Measurements from ENCODE around the gene AUTS2. TPM values are rescaled to one million over a fixed set of nuclear protein-coding genes. Genes with fewer than 3 reads are reported as not detected.

AUTS2 gene
- total and polyA plus RNA-seq, 2 donors (not counting 1 experiment from before 2014, with no cell fraction given) = 0.60 to 9.1 TPM

GRCh38 chr7:70319057-70319456 is 720.8 kb downstream of the AUTS2 start:
- DNase-seq (ENCODE audit: low read depth in 2 of 2) = peak in 1 of 2 donors; percentile 32

GRCh38 chr7:70321016-70321590 is 722.8 kb downstream of the AUTS2 start:
- no peak overlapping the region for H2AFZ ChIP-seq (ENCODE audit: low read length)
- H3K27ac ChIP-seq (ENCODE audit: insufficient read depth, low read length) = no peak overlapping the region
- no peaks in the 10 kb centered on the region for H4K20me1 ChIP-seq (ENCODE audit: control insufficient read depth, extremely low read depth, insufficient read depth, low read length)
- TF ChIP-seq CTCF (conservative IDR thresholded peaks at IDR 0.05 in 1 of 2, IDR thresholded peaks at IDR 0.05 in 1 of 2; ENCODE audit: low read depth in 1 of 2, low read length in 2 of 2) = no peak
- TF ChIP-seq EZH2 (IDR thresholded peaks at IDR 0.05; ENCODE audit: low read length, missing control alignments) = no peak
- H3K79me2 ChIP-seq (ENCODE audit: control insufficient read depth, insufficient read depth, low read length) = no peaks in the 10 kb centered on the region
- H3K4me3 ChIP-seq (replicated peaks in 1 of 4; ENCODE audit: control extremely low read depth in 1 of 4, insufficient read depth in 1 of 4, low read depth in 3 of 4, low read length in 4 of 4) = no peak overlapping the region
- peaks cover 4% of the 10 kb centered on the region for H3K4me1 ChIP-seq (ENCODE audit: control insufficient read depth, extremely low read depth, insufficient read depth, low read length)
- H3K9ac ChIP-seq (ENCODE audit: insufficient read depth, low read length) = no peak overlapping the region
- no peak overlapping the region for H3K4me2 ChIP-seq (ENCODE audit: extremely low read depth, insufficient read depth, low read length)
- DNase-seq (ENCODE audit: low read depth in 2 of 2) = no peak
- H3K27me3 ChIP-seq (ENCODE audit: control insufficient read depth, insufficient read depth, low read length) = no peaks in the 10 kb centered on the region
- no peaks in the 10 kb centered on the region for H3K36me3 ChIP-seq (ENCODE audit: control insufficient read depth, insufficient read depth, low read length)
- H3K9me3 ChIP-seq (ENCODE audit: control insufficient read depth, insufficient read depth, low read depth, low read length) = no peaks in the 10 kb centered on the region

More at GRCh38 chr7:70319057-70319456, 720.8 kb downstream of the AUTS2 start:
- Histone ChIP-seq H2AFZ (ENCODE audit: low read length) (no peak overlapping the region), H3K79me2 (ENCODE audit: control insufficient read depth, insufficient read depth, low read length) (no peaks in the 10 kb centered on the region), H3K9me3 (ENCODE audit: control insufficient read depth, insufficient read depth, low read depth, low read length) (no peaks in the 10 kb centered on the region), H3K4me2 (ENCODE audit: extremely low read depth, insufficient read depth, low read length) (no peak overlapping the region), H3K9ac (ENCODE audit: insufficient read depth, low read length) (no peak overlapping the region), H3K27ac (ENCODE audit: insufficient read depth, low read length) (no peak overlapping the region), H3K36me3 (ENCODE audit: control insufficient read depth, insufficient read depth, low read length) (no peaks in the 10 kb centered on the region), H4K20me1 (ENCODE audit: control insufficient read depth, extremely low read depth, insufficient read depth, low read length) (no peaks in the 10 kb centered on the region), H3K4me1 (ENCODE audit: control insufficient read depth, extremely low read depth, insufficient read depth, low read length) (no peaks in the 10 kb centered on the region), H3K27me3 (ENCODE audit: control insufficient read depth, insufficient read depth, low read length) (no peaks in the 10 kb centered on the region), H3K4me3 (replicated peaks in 1 of 4; ENCODE audit: control extremely low read depth in 1 of 4, insufficient read depth in 1 of 4, low read depth in 3 of 4, low read length in 4 of 4) (no peak overlapping the region)
- no peak for TF ChIP-seq CTCF (conservative IDR thresholded peaks at IDR 0.05 in 1 of 2, IDR thresholded peaks at IDR 0.05 in 1 of 2; ENCODE audit: low read depth in 1 of 2, low read length in 2 of 2)
- no peak for TF ChIP-seq EZH2 (IDR thresholded peaks at IDR 0.05; ENCODE audit: low read length, missing control alignments)

GRCh38 chr7:70322856-70323255 is 724.6 kb downstream of the AUTS2 start:
- no peak overlapping the region for H2AFZ ChIP-seq (ENCODE audit: low read length)
- no peak overlapping the region for H3K9ac ChIP-seq (ENCODE audit: insufficient read depth, low read length)
- no peaks in the 10 kb centered on the region for H3K9me3 ChIP-seq (ENCODE audit: control insufficient read depth, insufficient read depth, low read depth, low read length)
- no peak for DNase-seq (ENCODE audit: low read depth in 2 of 2)
- TF ChIP-seq EZH2 (IDR thresholded peaks at IDR 0.05; ENCODE audit: low read length, missing control alignments) (no peak), CTCF (conservative IDR thresholded peaks at IDR 0.05 in 1 of 2, IDR thresholded peaks at IDR 0.05 in 1 of 2; ENCODE audit: low read depth in 1 of 2, low read length in 2 of 2) (no peak)
- no peak overlapping the region for H3K4me2 ChIP-seq (ENCODE audit: extremely low read depth, insufficient read depth, low read length)
- H3K27ac ChIP-seq (ENCODE audit: insufficient read depth, low read length) = no peak overlapping the region
- no peaks in the 10 kb centered on the region for H3K79me2 ChIP-seq (ENCODE audit: control insufficient read depth, insufficient read depth, low read length)
- no peak overlapping the region for H3K4me3 ChIP-seq (replicated peaks in 1 of 4; ENCODE audit: control extremely low read depth in 1 of 4, insufficient read depth in 1 of 4, low read depth in 3 of 4, low read length in 4 of 4)
- no peaks in the 10 kb centered on the region for H4K20me1 ChIP-seq (ENCODE audit: control insufficient read depth, extremely low read depth, insufficient read depth, low read length)
- H3K27me3 ChIP-seq (ENCODE audit: control insufficient read depth, insufficient read depth, low read length) = no peaks in the 10 kb centered on the region
- H3K4me1 ChIP-seq (ENCODE audit: control insufficient read depth, extremely low read depth, insufficient read depth, low read length) = peaks cover 7% of the 10 kb centered on the region
- H3K36me3 ChIP-seq (ENCODE audit: control insufficient read depth, insufficient read depth, low read length) = no peaks in the 10 kb centered on the region
